HepG2 (cell line): ENCODE measurements around the gene RTN4RL2. TPM values are rescaled to one million over a fixed set of nuclear protein-coding genes. Genes with fewer than 3 reads are reported as not detected.

Experiments
- CREB3 ChIP-seq: sonication (generic); formaldehyde crosslinking; IDR thresholded peaks from 2 replicates; pipeline ENCODE4 v1.5.0; 2020; ENCODE audit warnings: missing genetic modification reagents
- ELF1 ChIP-seq: sonication (generic); formaldehyde crosslinking; IDR thresholded peaks from 2 replicates; pipeline ENCODE4 v1.4.0; 2020; ENCODE audit warnings: missing genetic modification reagents
- HDAC6 ChIP-seq: fragments of 200-600 bp; sonication (generic); IDR thresholded peaks from 2 replicates; pipeline ENCODE4 v1.7.0; 2017; ENCODE audit warnings: mild to moderate bottlenecking, antibody characterized with exemption, low read length, low read depth
- SOX13 ChIP-seq, 3 experiments: fragments of 450-650 bp in 1 of 3; sonication (generic) in 1 of 3; formaldehyde crosslinking in 1 of 3; IDR thresholded peaks in 2 of 3; conservative IDR thresholded peaks in 1 of 3; 2 replicates each; pipeline versions ENCODE4 v1.5.0 to v1.6.1; 2016 to 2020; ENCODE audit warnings: antibody characterized with exemption in 1 of 3, mild to moderate bottlenecking in 1 of 3, missing compliant biosample characterization in 1 of 3, missing genetic modification reagents in 1 of 3, moderate library complexity in 1 of 3
- THRA ChIP-seq: sonication (generic); formaldehyde crosslinking; IDR thresholded peaks from 2 replicates; pipeline ENCODE4 v1.4.0; 2020; ENCODE audit warnings: missing genetic modification reagents, borderline replicate concordance
- ZSCAN12 ChIP-seq: sonication (generic); formaldehyde crosslinking; IDR thresholded peaks from 2 replicates; pipeline ENCODE4 v1.9.0; 2021; ENCODE audit warnings: mild to moderate bottlenecking, missing genetic modification reagents
- polyA plus RNA-seq, 8 experiments: library from polyadenylated mRNA; depleted of rRNA in 3 of 8; stranded (reverse) in 7 of 8; unstranded in 1 of 8; fragments of >200 nt; fragmentation: Illumina TruSeq in 4 of 8; extraction: Trizol in 4 of 8; gene quantifications; 2 replicates each; pipeline versions ENCODE4 v1.2.1 to v1.2.3, GENCODE V29; 2011 to 2016; ENCODE audit warnings: low read depth in 4 of 8, missing spikeins in 1 of 8, mixed read lengths in 1 of 8; ENCODE audit not compliant: insufficient read depth in 1 of 8
- total RNA-seq, 5 experiments: library from RNA; depleted of rRNA; stranded (reverse); fragments of >200 nt; fragmentation: Illumina TruSeq; extraction: Trizol; gene quantifications; 2 replicates each; pipeline ENCODE4 v1.2.3, GENCODE V29; 2016; ENCODE audit warnings: low read depth in 1 of 5
- TF ChIP-seq, protein P1 (sequence below): sonication (generic); formaldehyde crosslinking; IDR thresholded peaks from 2 replicates; pipeline ENCODE4 v1.4.0; 2020; ENCODE audit warnings: missing genetic modification reagents, mild to moderate bottlenecking, borderline replicate concordance
- TF ChIP-seq, protein P2 (sequence below): IDR thresholded peaks from 2 replicates; pipeline ENCODE4 v1.6.1; 2016; ENCODE audit warnings: low read depth, missing genetic modification reagents, missing compliant biosample characterization
- TF ChIP-seq, protein P3 (sequence below): IDR thresholded peaks from 2 replicates; pipeline ENCODE4 v1.6.1; 2016; ENCODE audit warnings: low read depth, borderline replicate concordance
- TF ChIP-seq, protein P4 (sequence below): sonication (generic); formaldehyde crosslinking; conservative IDR thresholded peaks from 2 replicates; pipeline ENCODE4 v1.4.0; 2020; ENCODE audit warnings: missing genetic modification reagents
- TF ChIP-seq, protein P5 (sequence below): sonication (generic); formaldehyde crosslinking; conservative IDR thresholded peaks from 2 replicates; pipeline ENCODE4 v1.4.0; 2020; ENCODE audit warnings: missing genetic modification reagents

Gene RTN4RL2
- total and polyA plus RNA-seq, 2 of the 13 experiments (the other 11 are each of a cell fraction or from before 2014, with no cell fraction given): 1.3 to 4.3 TPM

- TF ChIP-seq, protein P1, sequence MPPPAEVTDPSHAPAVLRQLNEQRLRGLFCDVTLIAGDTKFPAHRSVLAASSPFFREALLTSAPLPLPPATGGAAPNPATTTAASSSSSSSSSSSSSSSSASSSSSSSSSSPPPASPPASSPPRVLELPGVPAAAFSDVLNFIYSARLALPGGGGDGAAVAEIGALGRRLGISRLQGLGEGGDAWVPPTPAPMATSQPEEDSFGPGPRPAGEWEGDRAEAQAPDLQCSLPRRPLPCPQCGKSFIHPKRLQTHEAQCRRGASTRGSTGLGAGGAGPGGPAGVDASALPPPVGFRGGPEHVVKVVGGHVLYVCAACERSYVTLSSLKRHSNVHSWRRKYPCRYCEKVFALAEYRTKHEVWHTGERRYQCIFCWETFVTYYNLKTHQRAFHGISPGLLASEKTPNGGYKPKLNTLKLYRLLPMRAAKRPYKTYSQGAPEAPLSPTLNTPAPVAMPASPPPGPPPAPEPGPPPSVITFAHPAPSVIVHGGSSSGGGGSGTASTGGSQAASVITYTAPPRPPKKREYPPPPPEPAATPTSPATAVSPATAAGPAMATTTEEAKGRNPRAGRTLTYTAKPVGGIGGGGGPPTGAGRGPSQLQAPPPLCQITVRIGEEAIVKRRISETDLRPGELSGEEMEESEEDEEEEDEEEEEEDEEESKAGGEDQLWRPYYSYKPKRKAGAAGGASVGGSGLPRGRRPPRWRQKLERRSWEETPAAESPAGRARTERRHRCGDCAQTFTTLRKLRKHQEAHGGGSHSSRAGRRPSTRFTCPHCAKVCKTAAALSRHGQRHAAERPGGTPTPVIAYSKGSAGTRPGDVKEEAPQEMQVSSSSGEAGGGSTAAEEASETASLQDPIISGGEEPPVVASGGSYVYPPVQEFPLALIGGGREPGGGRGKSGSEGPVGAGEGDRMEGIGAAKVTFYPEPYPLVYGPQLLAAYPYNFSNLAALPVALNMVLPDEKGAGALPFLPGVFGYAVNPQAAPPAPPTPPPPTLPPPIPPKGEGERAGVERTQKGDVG (CRISPR knock-in tag): no peak
- 0 out of 2 replicates have a peak, but pooled peaks have one; percentile 13 for TF ChIP-seq ELF1 (CRISPR knock-in tag)
- TF ChIP-seq ZSCAN12 (CRISPR knock-in tag): no peak
- TF ChIP-seq, protein P2, sequence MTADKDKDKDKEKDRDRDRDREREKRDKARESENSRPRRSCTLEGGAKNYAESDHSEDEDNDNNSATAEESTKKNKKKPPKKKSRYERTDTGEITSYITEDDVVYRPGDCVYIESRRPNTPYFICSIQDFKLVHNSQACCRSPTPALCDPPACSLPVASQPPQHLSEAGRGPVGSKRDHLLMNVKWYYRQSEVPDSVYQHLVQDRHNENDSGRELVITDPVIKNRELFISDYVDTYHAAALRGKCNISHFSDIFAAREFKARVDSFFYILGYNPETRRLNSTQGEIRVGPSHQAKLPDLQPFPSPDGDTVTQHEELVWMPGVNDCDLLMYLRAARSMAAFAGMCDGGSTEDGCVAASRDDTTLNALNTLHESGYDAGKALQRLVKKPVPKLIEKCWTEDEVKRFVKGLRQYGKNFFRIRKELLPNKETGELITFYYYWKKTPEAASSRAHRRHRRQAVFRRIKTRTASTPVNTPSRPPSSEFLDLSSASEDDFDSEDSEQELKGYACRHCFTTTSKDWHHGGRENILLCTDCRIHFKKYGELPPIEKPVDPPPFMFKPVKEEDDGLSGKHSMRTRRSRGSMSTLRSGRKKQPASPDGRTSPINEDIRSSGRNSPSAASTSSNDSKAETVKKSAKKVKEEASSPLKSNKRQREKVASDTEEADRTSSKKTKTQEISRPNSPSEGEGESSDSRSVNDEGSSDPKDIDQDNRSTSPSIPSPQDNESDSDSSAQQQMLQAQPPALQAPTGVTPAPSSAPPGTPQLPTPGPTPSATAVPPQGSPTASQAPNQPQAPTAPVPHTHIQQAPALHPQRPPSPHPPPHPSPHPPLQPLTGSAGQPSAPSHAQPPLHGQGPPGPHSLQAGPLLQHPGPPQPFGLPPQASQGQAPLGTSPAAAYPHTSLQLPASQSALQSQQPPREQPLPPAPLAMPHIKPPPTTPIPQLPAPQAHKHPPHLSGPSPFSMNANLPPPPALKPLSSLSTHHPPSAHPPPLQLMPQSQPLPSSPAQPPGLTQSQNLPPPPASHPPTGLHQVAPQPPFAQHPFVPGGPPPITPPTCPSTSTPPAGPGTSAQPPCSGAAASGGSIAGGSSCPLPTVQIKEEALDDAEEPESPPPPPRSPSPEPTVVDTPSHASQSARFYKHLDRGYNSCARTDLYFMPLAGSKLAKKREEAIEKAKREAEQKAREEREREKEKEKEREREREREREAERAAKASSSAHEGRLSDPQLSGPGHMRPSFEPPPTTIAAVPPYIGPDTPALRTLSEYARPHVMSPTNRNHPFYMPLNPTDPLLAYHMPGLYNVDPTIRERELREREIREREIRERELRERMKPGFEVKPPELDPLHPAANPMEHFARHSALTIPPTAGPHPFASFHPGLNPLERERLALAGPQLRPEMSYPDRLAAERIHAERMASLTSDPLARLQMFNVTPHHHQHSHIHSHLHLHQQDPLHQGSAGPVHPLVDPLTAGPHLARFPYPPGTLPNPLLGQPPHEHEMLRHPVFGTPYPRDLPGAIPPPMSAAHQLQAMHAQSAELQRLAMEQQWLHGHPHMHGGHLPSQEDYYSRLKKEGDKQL (CRISPR knock-in tag): 0 out of 2 replicates have a peak, but pooled peaks have one; percentile 55
- peak; percentile 85; the same call in 1 of the 2 replicates for TF ChIP-seq THRA
- TF ChIP-seq, protein P3, sequence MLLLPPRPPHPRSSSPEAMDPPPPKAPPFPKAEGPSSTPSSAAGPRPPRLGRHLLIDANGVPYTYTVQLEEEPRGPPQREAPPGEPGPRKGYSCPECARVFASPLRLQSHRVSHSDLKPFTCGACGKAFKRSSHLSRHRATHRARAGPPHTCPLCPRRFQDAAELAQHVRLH (CRISPR knock-in tag): no peak
- TF ChIP-seq, protein P4, sequence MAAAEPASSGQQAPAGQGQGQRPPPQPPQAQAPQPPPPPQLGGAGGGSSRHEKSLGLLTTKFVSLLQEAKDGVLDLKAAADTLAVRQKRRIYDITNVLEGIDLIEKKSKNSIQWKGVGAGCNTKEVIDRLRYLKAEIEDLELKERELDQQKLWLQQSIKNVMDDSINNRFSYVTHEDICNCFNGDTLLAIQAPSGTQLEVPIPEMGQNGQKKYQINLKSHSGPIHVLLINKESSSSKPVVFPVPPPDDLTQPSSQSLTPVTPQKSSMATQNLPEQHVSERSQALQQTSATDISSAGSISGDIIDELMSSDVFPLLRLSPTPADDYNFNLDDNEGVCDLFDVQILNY: no peak
- TF ChIP-seq, protein P5, sequence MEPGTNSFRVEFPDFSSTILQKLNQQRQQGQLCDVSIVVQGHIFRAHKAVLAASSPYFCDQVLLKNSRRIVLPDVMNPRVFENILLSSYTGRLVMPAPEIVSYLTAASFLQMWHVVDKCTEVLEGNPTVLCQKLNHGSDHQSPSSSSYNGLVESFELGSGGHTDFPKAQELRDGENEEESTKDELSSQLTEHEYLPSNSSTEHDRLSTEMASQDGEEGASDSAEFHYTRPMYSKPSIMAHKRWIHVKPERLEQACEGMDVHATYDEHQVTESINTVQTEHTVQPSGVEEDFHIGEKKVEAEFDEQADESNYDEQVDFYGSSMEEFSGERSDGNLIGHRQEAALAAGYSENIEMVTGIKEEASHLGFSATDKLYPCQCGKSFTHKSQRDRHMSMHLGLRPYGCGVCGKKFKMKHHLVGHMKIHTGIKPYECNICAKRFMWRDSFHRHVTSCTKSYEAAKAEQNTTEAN (CRISPR knock-in tag): 0 out of 2 replicates have a peak, but pooled peaks have one; percentile 44
- peak; percentile 62; the same call in 1 of the 2 replicates for TF ChIP-seq SOX13 (IDR thresholded peaks at IDR 0.05)
- peak in 1 of 2 experiments; percentile 90; a peak in 2 of 4 replicates for TF ChIP-seq SOX13 (CRISPR knock-in tag; conservative IDR thresholded peaks at IDR 0.05 in 1 of 2, IDR thresholded peaks at IDR 0.05 in 1 of 2)
- no peak for TF ChIP-seq CREB3
- TF ChIP-seq HDAC6: no peak
Observed at GRCh38 chr11:57434640-57435546, 25.4 kb upstream of the RTN4RL2 start (continued).
